GM18909 (cell line): ENCODE data around the gene UGT3A1.
"Not testable (repeated sequence)": the region's sequence is repeated elsewhere in the genome, so short reads cannot be mapped to it uniquely, and the experiment has no call there.

ENCODE experiments used
- ATAC-seq: cut with Tn5 transposase; IDR thresholded peaks from one replicate; pipeline ENCODE4 v1.9.1; 2021; ENCODE audit warnings: mild to moderate bottlenecking; ENCODE audit not compliant: unreplicated experiment, poor library complexity

Gene UGT3A1

GRCh38 chr5:35990520-35990919 is 670 bp downstream of the UGT3A1 start:
- ATAC-seq, result no peak

- no peak for ATAC-seq
Measured at GRCh38 chr5:35988529-35988928, 2.7 kb downstream of the UGT3A1 start.

GRCh38 chr5:35987776-35988175 is 3.4 kb downstream of the UGT3A1 start:
- no peak for ATAC-seq

- no peak for ATAC-seq
Measured at GRCh38 chr5:35979715-35980114, 11.5 kb downstream of the UGT3A1 start.

- ATAC-seq, result not testable (repeated sequence)
Measured at GRCh38 chr5:35976859-35977258, 14.3 kb downstream of the UGT3A1 start.

GRCh38 chr5:35974570-35974969 is 16.6 kb downstream of the UGT3A1 start:
- ATAC-seq, result no peak

- no peak for ATAC-seq
Measured at GRCh38 chr5:35971878-35972210, 19.3 kb downstream of the UGT3A1 start.

GRCh38 chr5:35971186-35971877 is 19.9 kb downstream of the UGT3A1 start:
- ATAC-seq, result no peak

- no peak for ATAC-seq
Measured at GRCh38 chr5:35963381-35963843, 27.8 kb downstream of the UGT3A1 start.

- ATAC-seq, result no peak
Measured at GRCh38 chr5:35960328-35960727, 30.9 kb downstream of the UGT3A1 start.

GRCh38 chr5:35956429-35956828 is 34.8 kb downstream of the UGT3A1 start:
- no peak for ATAC-seq

GRCh38 chr5:35954175-35954574 is 37.0 kb downstream of the UGT3A1 start:
- ATAC-seq, result no peak

GRCh38 chr5:35947085-35947484 is 44.1 kb downstream of the UGT3A1 start:
- ATAC-seq, result no peak

- no peak for ATAC-seq
Measured at GRCh38 chr5:35939639-35940038, 51.6 kb downstream of the UGT3A1 start.

- no peak for ATAC-seq
Measured at GRCh38 chr5:35938568-35939227, 52.5 kb downstream of the UGT3A1 start, which contains the start of gene CAPSL. TSS of gene CAPSL (minus strand) at chr5:35938622. CDS start at chr5:35921120, 17,502 bp downstream.

- peak; percentile 72 for ATAC-seq
Measured at GRCh38 chr5:35926389-35927051, 64.7 kb downstream of the UGT3A1 start.

GRCh38 chr5:35924950-35925722 is 66.1 kb downstream of the UGT3A1 start:
- ATAC-seq, result peak; percentile 87

- ATAC-seq, result no peak
Measured at GRCh38 chr5:35924122-35924949, 66.9 kb downstream of the UGT3A1 start.

- no peak for ATAC-seq
Measured at GRCh38 chr5:35922468-35922867, 68.7 kb downstream of the UGT3A1 start.

GRCh38 chr5:35921930-35922329 is 69.3 kb downstream of the UGT3A1 start:
- ATAC-seq, result no peak
